ENCODE data around the gene CHRDL2.

CHRDL2 gene

DNA sequence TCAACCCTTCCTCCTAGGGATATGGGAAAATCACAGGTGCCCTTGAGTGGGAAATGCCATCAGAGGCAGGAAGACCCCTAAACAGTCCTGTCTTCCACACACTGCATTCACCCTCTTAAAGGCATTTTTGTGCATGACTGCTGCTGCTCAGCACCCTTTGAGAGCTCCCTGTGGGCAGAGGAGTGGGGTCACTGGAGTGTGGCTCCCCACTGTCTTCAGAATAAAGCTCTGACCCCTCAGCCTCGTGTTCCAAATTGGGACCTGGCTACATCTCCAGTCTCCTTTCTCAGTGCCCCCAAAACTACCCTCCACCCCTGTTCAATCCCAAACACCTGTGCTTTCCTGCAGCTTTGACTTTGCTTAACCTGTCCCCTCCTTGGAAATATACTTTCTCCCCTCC is 46.6 kb downstream of the CHRDL2 start:
- no peak for DNase-seq

DNA sequence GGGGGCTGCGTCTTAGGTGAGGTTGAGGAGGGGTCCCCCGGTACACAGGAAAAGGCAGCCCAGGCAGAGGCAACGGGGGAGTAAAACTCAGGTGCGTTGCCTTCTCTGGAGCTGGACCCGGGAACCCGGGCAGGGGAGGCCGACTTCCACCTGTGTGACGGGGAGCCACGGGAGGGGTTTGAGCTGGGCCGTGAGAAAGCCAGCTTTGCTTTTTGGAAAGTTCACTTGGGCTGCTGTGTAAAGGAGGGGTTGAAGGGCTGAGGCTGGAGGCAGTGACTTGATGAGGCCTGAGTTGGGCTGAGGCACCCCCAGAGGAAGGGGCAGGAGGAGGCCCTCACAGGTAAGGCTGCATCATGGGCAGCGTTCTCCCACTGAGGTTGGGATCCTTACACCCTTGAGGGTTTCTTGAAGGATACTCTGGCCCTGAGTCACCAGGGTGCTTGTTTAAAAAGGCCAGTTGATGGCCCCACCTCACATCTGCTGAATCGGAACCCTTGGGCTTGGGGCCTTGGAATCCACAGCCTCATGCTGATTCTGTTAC is 47.2 kb downstream of the CHRDL2 start:
- no peak for DNase-seq

DNA sequence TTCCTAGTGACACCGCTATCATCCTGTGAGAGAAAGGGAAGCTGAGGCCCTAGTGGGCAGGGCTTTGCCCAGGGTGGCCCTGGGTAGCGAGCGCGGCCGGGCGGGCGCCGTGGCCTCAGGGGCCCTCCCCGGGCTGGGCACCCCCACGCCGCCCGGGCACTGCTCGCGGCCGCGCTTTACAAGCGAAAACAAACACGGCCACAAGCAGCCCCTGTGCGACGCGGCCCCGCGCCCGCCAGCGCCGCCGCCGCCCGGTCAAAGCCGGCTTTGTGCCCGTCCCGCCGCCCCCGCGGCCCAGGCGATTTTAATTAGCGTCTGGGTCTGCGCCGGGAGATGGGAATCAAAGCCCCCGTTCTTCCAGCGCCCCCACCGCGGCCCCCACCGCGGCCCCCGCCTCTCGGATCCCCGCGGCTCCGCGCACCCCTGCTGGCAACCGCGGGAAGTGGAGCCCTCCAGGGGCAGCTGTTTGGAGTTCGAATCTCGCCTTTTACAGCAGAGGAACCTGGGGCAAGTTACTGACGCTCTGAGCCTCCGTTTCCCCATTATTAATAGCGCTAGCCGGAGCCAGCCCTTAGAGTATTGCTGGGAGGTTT is 47.9 kb downstream of the CHRDL2 start:
- DNase-seq: no peak

DNA sequence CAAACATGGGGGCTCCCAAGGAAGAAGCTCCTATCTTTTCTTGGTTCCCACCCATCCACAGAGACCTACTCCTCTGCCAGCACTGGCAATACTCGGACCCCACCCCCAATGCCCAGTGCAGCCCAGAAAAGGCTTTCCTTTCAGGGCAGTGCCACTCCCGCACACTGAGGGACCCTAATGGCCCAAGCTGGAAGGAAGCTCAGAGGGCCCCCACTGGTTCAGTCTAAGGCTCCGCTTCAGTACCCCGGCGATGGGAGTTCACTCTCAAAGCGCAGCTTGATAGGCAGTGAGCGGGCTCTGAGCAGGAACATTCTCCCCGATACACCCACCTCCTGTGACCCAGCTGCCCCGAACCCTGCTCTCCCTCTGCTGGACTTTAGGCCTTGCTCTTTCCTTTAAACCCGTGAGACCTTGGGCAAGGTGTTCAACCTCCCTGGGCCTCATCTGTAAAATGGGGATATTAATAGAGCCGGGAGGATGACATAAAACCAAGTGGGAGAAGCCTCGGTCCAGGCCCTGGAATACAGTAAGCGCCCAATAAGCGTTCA is 48.4 kb downstream of the CHRDL2 start:
- no peak for DNase-seq

DNA sequence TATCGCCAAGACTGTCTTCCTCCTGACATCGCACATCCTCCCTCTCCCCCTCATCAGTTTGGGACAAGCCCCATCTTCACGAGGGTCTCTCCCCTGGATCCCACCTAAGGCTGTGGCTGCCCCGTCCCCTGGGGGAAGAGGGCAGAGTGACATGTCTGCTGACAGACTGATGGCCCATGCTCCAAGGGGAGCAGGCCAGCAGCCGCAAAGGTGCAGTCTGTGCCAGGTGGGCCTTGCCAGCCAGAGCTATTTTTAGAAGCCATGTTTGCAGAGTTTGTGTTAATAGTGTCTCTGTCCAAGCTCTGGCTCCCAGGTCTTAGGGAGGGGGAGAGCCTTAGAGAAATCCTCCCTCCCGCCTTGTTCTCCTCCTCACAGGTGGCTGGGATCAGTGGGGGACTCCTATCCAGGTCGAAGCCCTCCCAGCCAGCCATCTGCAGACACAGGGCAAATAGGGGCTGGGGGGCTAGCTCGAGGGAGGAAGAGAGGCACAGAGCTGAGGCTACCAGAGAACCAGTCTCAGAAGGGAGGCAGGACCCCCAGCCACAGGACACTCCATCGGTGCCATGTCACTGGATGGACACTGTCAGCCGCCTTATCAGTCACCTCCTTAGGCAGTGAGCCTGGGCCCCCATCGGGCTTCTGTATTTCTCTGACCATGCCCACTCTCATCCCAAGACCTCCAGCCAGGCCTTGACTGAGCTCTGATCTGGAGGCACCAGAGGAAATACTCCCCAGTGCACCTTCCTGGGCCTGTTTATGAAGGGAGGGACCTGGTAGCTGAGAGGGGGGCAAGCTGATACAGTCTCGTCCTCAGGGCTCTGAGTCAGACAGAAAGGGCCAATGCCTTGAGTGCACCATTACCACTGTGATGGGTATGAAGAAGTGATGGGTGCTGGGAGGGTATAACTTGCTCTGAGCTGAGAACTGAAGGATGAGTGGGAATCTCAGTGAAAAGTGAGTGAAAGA is 49.3 kb downstream of the CHRDL2 start:
- no peak for DNase-seq

DNA sequence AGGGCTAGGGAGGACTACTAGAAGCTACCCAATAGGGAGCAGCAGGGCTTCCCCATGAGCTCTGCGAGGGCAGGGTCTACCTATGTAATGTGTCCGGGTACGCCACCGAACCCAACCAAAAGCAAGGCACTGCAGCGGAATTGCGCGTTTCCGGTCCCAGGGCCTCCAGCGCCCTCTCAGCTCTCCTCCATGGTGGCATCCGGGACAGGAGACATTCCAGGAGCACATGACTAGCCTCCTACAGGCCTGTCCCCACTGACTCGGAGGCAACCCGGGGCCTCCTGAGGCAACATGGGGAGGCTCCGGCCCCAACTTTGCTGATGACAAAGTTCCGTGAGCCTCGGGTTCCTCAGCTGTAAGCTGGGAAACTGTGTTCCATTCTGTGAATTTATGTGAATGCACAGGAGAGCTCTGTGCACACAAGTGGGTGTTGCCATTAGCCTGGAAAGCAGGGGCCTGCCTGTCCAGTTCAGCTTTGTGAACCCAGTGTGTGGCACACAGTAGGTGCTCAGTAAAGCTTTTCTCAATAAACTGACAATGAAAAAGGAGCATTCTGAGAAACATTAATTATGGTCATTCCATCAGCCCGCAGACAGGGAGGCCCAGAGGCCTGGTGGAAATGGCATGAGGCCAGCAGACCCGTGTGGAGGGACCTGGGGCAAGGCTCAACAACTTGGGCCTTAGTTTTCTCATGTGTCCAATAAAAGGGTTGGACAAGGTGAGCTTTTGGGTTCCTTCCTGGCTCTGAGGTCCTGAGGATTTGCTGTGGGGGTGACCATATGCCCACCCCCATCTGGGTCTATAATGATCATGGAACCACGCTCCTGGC is 50.3 kb downstream of the CHRDL2 start:
- DNase-seq: no peak

DNA sequence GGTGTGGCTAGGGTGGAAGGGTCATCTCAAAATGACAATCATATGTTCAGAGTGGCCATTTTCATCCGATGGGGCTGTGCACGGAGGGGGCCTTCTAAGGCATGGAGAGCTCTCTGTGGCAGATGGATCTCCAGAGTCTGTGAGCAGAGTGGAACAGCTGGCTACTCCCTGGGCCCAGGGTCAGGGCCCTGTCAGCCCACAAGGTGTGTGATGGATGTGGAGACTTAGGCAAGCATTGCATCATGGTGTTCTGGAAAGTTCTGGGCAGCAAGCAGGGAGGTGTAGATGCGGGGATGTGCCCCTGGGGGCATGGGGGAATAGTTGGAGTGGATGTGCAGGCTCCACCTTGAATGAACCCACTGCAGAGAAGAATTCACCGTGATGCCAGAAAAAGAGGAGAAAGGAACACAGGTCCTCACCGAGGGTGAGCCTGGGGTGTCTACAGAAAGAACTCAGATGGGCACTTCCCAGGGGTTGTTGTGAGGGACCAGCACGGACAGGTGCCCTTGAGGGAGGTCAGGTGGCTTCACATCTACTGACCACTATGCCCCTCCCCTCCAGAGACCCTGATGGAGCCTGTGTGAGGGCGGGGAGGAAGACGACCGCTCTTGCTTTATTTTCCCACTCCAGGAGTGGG is 51.1 kb downstream of the CHRDL2 start:
- no peak for DNase-seq

GRCh38 chr11:74679513-74679865 is 51.7 kb downstream of the CHRDL2 start:
- DNase-seq: no peak

GRCh38 chr11:74678591-74679512 is 52.4 kb downstream of the CHRDL2 start:
- DNase-seq: no peak

DNA sequence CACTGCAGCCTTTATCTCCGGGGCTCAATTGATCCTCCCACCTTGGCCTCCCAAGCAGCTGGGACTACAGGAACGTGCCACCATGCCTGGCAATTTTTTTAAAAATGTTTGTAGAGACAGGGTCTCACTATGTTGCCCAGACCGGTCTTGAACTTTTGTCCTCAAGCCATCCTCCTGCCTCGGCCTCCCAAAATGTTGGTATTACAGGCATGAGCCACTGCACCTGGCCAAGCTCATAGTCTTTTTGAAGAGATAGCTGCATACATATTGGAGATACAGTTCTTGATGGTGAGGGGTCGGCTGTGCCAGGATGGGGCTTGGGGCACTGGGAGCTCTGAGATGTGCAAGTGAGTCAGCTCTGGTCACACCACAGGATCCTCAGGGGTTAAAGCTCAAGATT is 53.2 kb downstream of the CHRDL2 start:
- no peak for DNase-seq

DNA sequence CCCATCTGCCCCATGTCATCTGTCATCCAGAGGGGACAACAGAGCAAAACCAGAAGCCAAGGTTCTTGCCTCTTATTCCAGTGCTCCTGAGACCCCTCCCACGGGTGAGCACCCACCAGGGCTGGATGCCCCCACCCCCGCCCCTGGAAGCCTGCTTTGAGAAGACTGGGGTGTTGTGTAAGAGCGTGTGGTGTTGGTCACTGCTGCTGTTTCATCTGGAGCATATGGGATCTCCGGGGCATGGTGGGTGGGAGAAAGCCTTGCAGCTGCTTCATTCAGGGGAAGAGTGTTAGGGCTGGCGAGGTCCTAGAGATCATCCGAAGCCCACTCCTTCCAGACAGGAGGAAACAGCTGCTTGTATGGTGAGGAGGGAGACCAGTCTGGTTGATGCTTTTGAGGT is 54.1 kb downstream of the CHRDL2 start:
- no peak for DNase-seq

GRCh38 chr11:74676596-74676995 is 54.6 kb downstream of the CHRDL2 start:
- no peak for DNase-seq

DNA sequence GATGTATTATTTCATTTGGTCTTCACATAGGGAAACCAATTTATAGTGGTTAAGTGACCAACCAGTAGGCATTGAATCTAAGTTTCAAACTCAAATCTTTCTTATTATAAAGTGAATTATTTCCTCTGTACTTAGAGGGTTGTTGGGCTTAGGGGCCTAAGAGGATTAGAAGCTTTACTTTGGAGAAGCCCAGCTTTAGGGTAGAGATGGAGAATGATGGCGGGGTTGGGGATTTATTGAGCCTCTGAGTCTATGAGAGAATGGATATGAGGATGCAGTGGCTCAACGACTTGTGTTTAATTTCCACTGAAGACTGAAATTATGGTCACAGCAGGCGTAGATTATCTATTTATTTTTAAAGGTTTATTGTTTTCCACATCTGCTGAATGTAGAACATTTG is 55.5 kb downstream of the CHRDL2 start:
- no peak for DNase-seq

DNA sequence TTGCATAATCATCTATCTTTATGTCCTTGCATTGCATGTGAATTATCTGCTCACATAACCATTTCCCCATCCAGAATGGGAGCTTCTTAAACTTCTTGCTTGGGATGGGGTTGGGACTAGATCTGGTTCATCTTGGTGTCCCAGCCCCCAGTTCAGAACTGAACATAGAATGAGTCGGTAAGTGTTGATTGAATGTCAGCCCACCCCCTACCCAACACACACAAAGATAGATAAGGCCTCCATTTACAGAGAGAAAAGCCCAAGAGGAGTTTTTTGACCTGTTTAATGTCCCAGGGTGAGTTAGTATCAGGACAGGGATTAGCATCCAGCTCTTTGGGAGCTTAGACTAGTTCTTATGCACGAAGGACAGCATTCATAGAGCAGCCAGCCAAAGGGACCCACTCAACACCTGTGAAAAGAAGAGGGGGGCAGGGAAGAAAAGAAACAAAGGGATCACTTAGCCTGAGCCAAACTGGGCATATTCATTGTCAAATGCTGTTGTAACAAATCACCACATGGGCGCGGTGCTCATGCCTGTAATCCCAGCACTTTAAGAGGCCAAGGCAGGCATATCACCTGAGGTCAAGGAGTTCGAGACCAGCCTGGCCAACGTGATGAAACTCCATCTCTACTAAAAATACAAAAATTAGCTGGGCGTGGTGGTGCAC is 57.4 kb downstream of the CHRDL2 start:
- no peak for DNase-seq

DNA sequence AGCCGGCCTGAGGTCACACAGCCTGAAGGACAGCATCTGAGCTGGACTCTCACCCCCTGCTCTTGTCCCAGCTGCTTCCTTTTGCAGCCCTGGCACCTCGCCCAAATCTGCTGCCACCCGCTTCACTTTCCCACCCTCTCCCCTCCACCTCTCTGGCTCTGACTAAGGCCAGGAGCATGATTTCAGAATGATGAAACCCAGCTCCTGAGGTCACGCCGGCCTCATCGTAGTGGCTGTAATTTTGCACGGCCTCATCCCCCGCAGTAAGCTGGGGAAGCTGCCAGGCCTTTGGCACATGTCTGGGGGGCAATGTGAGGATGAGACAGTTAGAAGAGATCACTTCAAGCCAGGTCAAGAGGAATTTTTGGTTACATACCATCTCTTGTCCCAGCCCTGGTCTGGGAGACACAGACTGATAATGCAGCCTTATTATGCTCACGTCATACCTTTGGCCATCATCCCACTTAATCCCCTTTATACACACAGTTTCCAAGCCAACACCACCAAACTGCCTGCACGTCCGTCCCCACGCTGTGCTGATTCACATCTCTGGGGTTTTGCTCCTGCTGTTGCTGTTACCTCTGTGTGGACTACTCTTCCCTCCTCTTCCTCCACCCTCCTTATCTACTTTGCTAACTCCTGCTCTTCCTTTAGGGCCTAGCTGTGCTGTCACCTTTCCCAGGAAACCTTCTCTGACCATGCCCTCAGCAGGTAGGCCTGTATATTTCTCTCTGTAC is 58.1 kb downstream of the CHRDL2 start:
- no peak for DNase-seq

- DNase-seq: no peak
Observed at GRCh38 chr11:74672332-74672955, 58.8 kb downstream of the CHRDL2 start.

GRCh38 chr11:74671520-74672196 is 59.6 kb downstream of the CHRDL2 start:
- DNase-seq: no peak

- DNase-seq: no peak
Observed at GRCh38 chr11:74670171-74670570, 61.1 kb downstream of the CHRDL2 start.

Measured in NCI-H1048 (cell line).